DMS153 treated with DMSO at 0.1 percent for 48 hours (cell line): ENCODE data around the gene GH2.
A peak's percentile ranks its signal among the peaks of the same experiment; 100 is the strongest.
"Not testable (repeated sequence)": the region's sequence is repeated elsewhere in the genome, so short reads cannot be mapped to it uniquely, and the experiment has no call there.

ENCODE experiments used
- DNase-seq: peaks from one replicate; lab custom pipeline; 2025; ENCODE audit not compliant: unreplicated experiment; lab: John Stamatoyannopoulos, UW

GH2 gene

GRCh38 chr17:63911657-63912100 lies 29.9 kb upstream of the GH2 start:
- DNase-seq, result no peak

GRCh38 chr17:63911041-63911635 lies 29.4 kb upstream of the GH2 start, which contains the start of gene CSHL1:
CSHL1 (minus strand) TSS chr17:63911258; CDS start chr17:63911196, 62 bp downstream.
- no peak for DNase-seq

DNA sequence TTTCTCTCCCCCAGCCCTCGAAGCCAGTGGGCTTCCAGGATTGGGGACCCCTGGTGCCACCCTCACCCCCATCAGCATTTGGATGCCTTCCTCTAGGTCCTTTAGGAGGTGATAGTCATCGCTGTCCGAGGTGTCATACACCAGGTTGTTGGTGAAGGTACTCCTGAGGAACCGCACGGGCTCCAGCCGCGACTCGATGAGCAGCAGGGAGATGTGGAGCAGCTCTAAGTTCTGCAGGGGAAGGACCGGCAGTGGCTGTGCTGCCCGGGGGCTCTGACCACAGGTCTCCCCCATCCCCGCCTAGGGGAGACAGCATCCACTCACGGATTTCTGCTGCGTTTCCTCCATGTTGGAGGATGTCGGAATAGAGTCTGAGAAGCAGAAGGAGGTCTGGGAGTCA lies 28.4 kb upstream of the GH2 start:
- no peak for DNase-seq

DNA sequence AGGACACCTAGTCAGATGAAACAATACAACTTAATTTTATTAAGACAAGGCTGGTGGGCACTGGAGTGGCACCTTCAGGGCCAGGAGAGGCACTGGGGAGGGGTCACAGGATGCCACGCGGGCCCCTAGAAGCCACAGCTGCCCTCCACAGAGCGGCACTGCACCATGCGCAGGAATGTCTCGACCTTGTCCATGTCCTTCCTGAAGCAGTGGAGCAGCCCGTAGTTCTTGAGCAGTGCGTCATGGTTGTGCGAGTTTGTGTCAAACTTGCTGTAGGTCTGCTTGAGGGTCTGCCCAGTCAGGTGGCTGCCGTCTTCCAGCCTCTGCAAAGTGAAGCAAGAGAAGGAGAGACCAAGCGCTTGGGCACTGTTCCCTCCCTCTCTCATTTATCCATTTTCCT lies 27.8 kb upstream of the GH2 start:
- not testable (repeated sequence) for DNase-seq

GRCh38 chr17:63907161-63907778 lies 25.5 kb upstream of the GH2 start:
- not testable (repeated sequence) for DNase-seq

- not testable (repeated sequence) for DNase-seq
These were observed 23.1 kb upstream of the GH2 start for GRCh38 chr17:63904796-63905195.

DNA sequence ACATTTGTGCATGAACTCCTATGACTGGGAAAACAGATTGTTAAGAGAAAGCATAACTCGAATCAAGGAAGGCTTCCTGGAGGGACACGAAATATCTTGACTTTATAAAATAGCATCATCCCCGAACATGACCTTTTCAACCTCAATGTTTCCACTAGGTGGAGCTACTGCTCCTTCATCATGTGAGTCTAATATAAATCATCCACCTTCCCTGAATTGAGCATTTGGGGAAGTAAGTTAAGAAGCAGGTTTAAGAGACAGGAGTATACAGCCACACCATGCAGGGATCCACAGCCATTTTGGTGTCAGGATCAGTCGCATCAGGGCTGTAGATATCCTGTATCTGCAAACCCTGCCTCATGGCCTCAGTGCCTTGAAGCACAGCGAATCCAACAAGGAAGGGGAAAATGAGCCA lies 22.1 kb upstream of the GH2 start:
- not testable (repeated sequence) for DNase-seq

GRCh38 chr17:63901971-63902370 lies 20.2 kb upstream of the GH2 start:
- not testable (repeated sequence) for DNase-seq

DNA sequence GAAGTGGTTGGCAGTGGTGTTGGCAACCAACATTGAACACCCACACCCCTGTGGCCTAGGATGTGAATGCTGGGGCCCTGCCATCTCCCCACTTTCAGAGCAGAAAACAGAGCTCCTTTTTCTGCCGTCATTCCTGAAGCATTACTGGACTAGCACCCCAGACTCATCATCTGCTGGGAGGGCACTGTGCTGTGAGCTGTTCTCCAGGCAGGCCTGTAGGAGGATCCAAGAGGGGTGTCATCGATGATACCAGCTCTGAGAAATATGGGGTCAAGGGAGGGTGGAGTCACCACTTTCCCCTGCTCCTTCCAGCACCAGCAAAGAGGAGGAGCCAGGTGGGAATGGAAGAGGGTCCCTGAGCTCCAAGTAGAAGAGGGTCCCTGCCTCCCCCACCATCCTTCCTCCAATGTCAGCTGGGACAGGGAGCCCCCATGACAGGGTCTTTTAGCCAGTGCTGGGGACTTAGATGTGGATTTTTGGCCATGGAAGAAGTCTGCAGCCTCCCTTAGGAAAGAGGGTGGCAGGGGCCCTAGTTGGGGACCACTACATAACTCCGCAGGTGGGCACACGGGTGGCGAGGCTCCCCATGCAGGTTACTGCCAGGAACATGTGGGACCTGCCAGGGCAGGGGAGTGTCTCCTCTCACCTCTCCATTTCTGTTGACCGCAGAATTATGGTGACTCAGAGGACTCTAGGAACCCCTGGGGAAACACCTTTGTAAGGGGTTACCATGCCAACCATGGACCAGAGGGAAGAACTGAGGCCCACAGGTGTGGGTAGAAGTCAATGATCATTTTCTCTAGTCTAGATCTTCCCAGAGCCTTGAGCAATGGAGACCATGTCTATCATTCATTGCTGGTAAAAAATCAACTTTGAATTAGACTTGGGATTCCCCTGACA lies 17.4 kb upstream of the GH2 start:
- DNase-seq, result not testable (repeated sequence)

DNA sequence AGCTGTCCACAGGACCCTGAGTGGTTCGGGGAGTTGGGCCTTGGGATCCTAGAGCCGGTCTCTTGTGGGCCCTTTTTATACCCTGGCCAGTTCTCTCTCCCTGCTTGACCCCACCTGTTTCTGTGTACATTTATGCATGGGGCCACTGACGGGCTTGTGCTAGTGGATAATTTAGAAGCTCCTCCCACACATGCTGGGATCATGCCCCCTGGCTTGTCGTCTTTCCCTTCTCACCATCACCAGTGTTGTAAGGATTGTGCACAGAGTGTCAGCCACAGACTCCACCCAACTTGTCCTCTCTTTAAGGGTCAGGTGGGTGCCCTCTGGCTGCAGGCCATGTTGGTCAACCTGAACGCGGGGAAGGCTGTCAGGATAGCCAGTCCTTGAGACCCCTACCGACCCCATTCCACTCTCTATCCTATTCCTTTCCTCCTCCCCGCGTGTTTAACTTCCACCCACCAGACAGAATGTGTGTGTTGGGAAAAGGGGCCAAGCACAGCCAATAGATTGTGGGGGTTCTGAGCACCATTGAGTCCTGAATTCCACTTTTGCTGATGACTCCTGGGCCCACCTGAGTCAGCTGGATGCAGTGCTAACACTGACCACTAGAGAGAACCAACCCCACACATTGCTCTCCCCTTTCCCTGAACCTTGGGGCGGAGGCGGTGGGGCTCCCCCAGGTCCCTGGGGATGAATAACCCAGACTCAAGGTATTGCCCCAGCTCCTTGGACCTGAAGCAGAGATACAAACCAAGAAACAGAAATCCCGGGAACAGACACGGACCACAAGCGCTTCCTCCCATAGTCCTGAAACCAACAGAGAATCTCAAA lies 15.0 kb upstream of the GH2 start, which contains the start of gene CSH1:
Gene CSH1, minus strand, starts transcription at position 51 of the 831 bp plus-strand sequence. CDS start 63 bp downstream, outside the sequence.
- not testable (repeated sequence) for DNase-seq

DNA sequence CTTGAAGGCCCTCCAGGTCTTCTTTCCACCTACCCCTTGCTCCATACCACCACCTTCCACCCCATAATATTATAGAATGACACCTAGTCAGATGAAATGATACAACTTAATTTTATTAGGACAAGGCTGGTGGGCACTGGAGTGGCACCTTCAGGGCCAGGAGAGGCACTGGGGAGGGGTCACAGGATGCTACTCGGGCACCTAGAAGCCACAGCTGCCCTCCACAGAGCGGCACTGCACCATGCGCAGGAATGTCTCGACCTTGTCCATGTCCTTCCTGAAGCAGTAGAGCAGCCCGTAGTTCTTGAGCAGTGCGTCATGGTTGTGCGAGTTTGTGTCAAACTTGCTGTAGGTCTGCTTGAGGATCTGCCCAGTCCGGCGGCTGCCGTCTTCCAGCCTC lies 13.1 kb upstream of the GH2 start:
- not testable (repeated sequence) for DNase-seq

GRCh38 chr17:63894021-63894420 lies 12.3 kb upstream of the GH2 start:
- not testable (repeated sequence) for DNase-seq

- not testable (repeated sequence) for DNase-seq
These were observed 10.7 kb upstream of the GH2 start for GRCh38 chr17:63892316-63893037.

- DNase-seq, result peak; percentile 18
These were observed 7.5 kb upstream of the GH2 start for GRCh38 chr17:63889026-63889848.

DNA sequence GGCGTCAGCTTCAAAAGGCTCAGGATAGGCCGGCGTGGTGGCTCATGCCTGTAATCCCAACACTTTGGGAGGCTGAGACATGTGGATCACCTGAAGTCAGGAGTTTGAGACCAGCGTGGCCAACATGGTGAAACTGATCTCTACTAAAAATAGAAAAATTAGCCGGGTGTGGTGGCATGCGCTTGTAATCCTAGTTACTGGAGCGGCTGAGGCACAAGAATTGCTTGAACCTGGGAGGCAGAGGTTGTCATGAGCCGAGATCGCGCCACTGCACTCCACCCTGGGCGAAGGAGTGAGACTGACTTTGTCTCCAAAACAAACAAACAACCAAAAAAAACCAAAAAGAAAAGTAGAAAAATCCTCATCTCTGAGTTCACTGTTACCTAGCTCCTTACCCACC lies 3.4 kb upstream of the GH2 start:
- DNase-seq, result not testable (repeated sequence)

GRCh38 chr17:63882626-63883126 lies 932 bp upstream of the GH2 start:
- not testable (repeated sequence) for DNase-seq

DNA sequence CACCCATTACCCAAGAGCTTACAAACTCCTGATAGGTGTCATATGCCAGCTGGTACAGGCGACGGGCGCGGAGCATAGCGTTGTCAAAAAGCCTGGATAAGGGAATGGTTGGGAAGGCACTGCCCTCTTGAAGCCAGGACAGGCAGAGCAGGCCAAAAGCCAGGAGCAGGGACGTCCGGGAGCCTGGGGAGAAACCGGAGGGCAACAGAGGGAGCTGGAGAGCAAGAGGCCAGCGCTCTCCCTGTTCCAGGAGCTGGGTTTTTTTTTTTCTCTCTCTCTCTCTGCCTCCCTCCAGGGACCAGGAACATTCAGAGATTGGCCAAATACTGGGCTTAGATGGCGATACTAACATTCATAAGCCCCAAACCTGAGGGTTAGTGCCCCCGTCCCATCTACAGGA lies 407 bp downstream of the GH2 start:
- not testable (repeated sequence) for DNase-seq

- DNase-seq, result no peak
These were observed 1.0 kb downstream of the GH2 start for GRCh38 chr17:63880706-63881105.

DNA sequence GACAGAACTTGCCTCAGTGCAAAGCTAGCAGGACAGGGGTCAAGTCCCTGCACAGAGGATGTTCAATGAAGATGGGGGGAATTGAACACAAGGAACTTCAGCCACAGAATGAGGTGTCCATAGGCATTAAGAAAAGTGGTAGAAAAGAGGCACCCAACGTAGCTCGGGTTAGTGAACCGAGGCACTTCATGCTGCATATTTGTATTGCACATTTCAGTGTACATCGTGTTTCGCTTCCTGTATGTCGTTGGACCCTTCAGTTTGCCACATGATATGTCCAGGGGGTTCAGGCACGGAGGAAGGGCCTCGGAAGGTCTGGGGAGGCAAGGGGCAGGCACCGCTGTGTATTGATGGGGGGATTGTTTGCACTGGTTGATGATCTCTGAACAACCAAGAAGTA lies 3.3 kb downstream of the GH2 start:
- DNase-seq, result not testable (repeated sequence)
